HG02763 (cell line): ENCODE measurements around the gene PSMF1.

Experiments
- ATAC-seq: cut with Tn5 transposase; IDR thresholded peaks from one replicate; pipeline ENCODE4 v1.9.1; 2021; ENCODE audit warnings: mild to moderate bottlenecking, moderate library complexity; ENCODE audit not compliant: unreplicated experiment

Gene PSMF1

DNA sequence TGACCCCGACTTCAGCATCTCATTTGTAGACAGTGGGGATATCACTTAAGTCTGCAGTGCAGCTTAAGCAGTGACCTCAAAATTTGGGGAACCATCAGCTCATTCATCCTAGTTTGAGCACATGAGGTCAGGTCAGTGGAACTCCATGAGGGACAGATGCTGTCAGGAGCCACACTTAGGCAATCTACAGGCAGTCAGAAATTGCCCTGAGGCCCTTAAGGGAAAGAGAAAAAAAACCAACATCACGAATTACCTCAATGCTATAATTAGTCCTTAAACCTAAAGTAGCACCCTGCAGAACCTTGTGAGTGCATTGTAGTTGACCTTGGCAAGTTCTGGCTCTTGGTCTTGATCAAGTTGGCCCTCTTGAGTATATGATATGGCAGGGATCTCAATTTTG is 45.3 kb downstream of the PSMF1 start:
- no peak for ATAC-seq

DNA sequence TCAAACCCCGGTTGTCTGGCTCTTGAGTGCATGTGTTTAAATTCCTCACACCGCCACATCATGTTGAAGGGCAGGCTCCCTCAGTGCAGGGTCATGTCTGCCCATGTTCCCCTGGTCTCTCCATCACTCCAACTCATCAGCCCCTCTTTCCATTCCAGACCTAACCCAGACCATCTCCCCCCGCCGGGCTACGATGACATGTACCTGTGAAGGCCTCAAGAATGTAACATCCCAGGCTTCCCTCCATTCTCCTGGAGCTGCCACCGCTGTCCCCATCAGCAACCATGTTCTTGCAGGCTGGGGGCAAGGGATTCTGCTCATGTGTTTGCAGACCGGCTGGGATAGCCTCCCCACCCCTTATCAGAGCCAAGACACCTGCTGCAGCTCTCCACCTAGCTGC is 46.5 kb downstream of the PSMF1 start:
- no peak for ATAC-seq

GRCh38 chr20:1165521-1165920 is 47.1 kb downstream of the PSMF1 start:
- no peak for ATAC-seq

- ATAC-seq, result no peak
These were observed 47.5 kb downstream of the PSMF1 start for GRCh38 chr20:1165941-1166340.

DNA sequence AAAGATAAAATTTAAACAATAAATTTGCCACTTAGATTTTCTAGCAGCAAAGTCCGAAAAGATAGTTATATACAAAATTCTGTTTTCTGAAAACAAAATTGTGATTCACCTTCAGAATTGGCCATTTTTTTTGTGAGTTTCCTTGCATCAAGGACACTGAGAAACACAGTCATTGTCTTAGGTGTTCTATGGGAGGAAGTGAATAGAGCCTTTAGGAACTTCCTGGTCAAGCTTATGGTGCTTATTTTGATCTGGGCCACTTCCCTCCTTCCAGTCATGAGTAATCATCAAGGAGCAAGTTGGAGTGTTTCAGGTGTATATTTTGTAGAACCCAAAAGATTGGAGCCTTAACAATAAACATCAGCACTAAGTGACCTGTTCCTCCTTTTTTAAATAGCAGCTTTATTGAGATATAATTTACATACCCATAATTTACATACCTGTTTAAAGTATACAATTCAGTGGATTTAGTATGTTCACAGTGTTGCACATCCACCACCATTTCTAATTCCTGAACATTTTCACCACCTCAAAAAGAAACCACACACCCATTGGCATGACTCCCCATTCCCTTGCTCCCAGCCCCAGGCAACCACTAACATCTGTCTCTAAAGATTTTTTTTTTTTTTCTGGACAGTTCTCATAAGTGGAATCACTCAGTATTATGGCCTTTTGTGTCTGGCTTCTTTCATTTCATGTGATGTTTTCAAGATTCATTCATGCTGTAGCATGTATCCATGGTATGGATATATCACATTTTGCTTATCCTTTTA is 48.7 kb downstream of the PSMF1 start:
- ATAC-seq, result no peak

- no peak for ATAC-seq
These were observed 50.8 kb downstream of the PSMF1 start for GRCh38 chr20:1169224-1169623.

GRCh38 chr20:1171461-1172093 is 53.2 kb downstream of the PSMF1 start:
- ATAC-seq, result no peak

DNA sequence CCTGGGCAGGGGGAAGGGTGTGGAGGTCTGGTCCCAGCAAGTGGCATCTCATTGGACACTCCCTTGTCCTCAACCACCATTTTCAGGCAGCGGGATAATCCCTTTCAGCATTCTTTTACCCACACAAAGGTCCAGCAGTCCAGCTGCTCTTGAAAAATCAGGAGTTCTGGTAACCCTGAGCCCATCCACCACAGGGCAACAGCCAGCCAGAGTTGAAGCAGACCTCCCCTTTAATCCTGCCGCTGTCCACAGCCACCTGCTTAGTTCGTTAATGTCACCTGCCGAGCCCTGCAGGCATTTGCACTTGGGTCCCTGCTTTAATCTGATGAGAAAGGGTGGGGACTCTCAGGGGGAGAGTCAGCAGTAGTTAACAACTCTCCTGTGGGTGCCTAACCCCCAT is 55.3 kb downstream of the PSMF1 start:
- no peak for ATAC-seq

- no peak for ATAC-seq
These were observed 56.4 kb downstream of the PSMF1 start for GRCh38 chr20:1174787-1175186.

DNA sequence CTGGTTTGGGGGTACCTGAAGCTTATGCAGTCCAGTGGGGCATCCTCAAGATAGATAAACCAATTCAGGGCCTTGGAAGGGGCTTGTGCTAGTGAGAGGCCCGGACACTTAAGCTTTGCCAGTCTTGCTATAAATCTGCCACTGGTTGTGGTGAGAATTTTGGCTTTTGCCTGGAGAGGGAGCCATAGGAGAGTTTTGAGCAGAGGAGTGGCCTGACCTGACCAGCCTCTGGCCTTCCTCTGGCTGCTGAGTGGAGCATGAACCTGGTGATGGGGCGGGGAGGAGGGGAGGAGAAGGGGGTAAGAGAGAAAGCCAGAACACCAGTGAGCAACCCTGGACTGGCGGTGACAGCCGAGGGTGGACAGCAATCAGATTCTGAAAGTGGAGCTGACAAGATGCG is 59.3 kb downstream of the PSMF1 start:
- ATAC-seq, result no peak

DNA sequence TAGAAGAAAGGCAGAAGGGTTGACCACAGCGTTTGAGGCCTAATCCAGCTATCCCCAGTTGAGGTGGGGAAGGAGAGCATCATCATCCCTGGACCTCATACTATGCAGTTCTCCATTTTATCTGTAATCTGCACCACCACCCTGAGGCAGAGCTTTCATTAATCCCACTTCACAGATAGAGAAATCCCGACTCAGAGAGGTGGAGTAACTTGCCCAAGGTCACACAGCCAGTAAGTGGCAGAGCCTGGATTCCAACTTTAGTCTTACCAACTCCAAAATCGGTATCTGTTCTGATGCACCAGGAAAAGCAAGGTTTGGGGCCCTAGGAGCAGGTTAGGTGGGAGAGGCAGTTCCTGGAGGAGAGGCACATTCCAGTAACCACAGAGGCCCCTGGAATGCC is 59.7 kb downstream of the PSMF1 start:
- no peak for ATAC-seq

- ATAC-seq, result no peak
These were observed 60.2 kb downstream of the PSMF1 start for GRCh38 chr20:1178623-1179022.

DNA sequence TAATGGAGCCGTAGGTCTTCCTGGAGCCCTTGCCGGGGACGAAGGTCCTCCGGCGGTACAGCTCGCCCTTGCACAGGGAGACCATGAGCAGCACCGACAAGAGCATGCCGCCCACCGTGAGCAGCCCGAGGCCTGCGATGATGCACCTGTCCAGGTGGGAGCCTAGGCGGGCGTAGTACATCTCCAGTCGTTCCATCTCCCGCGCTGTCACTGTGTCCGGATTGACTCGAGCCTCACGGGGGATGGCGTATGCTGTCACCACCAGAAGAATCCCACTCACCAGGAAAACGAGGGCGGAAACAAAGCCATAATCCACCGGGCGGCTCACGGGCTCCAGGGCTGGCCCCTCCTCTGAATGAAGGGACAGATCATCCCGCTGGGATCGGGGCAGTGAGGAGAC is 62.5 kb downstream of the PSMF1 start:
- no peak for ATAC-seq

DNA sequence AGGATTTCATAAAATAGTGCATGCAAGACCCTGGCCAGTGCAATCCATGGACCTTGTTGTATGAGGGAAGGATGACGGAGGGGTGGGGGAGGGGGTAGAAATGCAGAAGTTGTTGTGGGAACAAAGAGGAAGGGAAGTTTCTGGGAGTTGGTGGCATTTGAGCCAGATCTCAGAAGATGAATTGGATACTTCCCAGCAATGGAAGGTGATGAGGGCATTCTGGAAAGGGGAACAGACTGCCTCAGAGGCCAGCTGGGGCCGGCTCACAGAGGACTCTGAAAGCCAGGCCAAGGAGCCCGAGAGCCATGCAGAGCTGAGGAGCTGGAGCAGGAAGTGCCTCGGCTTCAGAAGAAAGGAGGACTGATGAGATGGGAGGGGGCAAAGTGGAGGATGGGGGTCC is 63.7 kb downstream of the PSMF1 start:
- no peak for ATAC-seq

GRCh38 chr20:1183153-1183552 is 64.8 kb downstream of the PSMF1 start:
- ATAC-seq, result no peak

DNA sequence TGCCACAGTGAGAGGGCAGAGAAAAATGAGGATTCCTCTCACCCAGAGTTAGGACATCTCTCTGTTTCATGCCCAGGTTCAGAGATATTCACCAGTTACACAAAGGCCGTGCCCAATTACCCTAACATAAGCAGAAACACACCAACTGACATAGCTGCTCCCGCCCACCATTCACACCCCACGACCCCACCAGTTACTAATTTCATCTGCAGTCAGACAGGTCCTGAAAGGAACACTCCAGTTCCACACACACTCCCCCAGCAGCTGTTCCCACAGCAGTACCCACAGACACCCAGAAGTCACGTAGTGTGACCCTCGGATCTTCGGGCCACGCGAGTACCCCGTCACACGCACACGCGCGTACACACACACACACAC is 65.8 kb downstream of the PSMF1 start:
- ATAC-seq, result no peak

DNA sequence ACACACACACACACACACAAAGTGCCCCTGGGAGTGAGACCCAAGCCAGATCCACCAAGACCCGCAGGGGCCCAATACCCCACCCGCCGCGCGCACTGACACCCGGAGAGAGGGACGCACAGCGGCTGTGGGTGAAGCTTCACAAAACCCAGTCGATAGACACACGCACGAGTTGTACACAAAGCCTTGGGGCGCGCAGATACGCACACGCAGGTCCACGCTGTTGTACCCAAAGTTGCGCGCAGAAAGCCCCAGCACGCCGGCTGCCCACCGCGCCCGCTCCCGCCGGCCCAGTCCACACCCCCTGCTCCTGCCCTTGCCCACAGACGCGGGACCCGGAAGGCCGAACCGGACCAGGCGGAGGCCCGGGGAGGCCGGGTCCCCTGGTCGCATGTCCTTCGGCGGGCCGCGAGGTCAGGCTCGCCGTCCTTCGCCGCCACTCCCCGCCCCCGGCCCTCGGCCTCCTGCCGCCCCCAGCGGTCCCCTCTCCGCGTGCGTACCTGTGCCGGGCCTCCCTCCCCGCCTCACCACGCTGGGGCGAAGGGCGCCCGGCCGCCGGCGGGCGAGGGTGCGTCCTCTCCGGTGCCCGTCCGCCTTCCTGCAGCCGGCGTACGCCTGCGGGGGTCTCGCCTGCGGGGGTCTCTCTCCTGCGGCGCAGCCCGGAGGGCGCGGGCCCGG is 66.4 kb downstream of the PSMF1 start, which contains the start of gene TMEM74B:
TMEM74B (minus strand) TSS at position 344 of the 678 bp plus-strand sequence. CDS start 1,180 bp downstream, outside the sequence.
- no peak for ATAC-seq

- ATAC-seq, result no peak
These were observed 66.9 kb downstream of the PSMF1 start for GRCh38 chr20:1185316-1185741.

GRCh38 chr20:1185790-1186334 is 67.5 kb downstream of the PSMF1 start:
- ATAC-seq, result no peak

GRCh38 chr20:1186367-1186991 is 68.1 kb downstream of the PSMF1 start:
- ATAC-seq, result no peak

GRCh38 chr20:1187605-1188171 is 69.3 kb downstream of the PSMF1 start:
- ATAC-seq, result no peak
